ENCODE data around the gene TRIM77. TPM values are rescaled to one million over a fixed set of nuclear protein-coding genes. Genes with fewer than 3 reads are reported as not detected.

Gene TRIM77
- total RNA-seq, 1 experiment from 2014 or later, result not detected

Other genes with a start within 250 kb of the TRIM77 start
- not detected in 2 replicates for gene NOX4, start 218.9 kb upstream of the TRIM77 start, total RNA-seq (2022)
- not detected in 2 replicates for gene TRIM49, start 98.3 kb downstream of the TRIM77 start, total RNA-seq (2022)
- not detected in 2 replicates for gene TRIM64B, start 168.2 kb downstream of the TRIM77 start, total RNA-seq (2022)
- gene TRIM49D1, start 211.9 kb downstream of the TRIM77 start, total RNA-seq (2022), result not detected in 2 replicates
- gene TRIM49D2, start 213.8 kb downstream of the TRIM77 start, total RNA-seq (2022), result not detected in 2 replicates